Endothelial cell of umbilical vein (primary cell): Measurements from ENCODE around the gene COL16A1. TPM values are rescaled to one million over a fixed set of nuclear protein-coding genes. Genes with fewer than 3 reads are reported as not detected.

Source experiments
- BruUV-seq: library from RNA; stranded (reverse); fragments of 400-500 nt; replicated peaks from 2 replicates; lab custom pipeline; 2021; lab: Mats Ljungman, UMichigan
- CTCF ChIA-PET: fragments of 300-600, 350-600 bp; sonication (Branson Sonifier 250); formaldehyde crosslinking; loops from one replicate; lab custom pipeline; 2021; ENCODE audit warnings: antibody characterized with exemption, inconsistent platforms; lab: Charles Lee
- POLR2A ChIA-PET: fragments of 300-600, 350-600 bp; sonication (Branson Sonifier 250); formaldehyde crosslinking; loops from one replicate; lab custom pipeline; 2021; ENCODE audit warnings: antibody characterized with exemption, inconsistent platforms; lab: Charles Lee
- DNase-seq: peaks from one replicate; pipeline ENCODE4 v3.0.0-alpha.2; 2011; ENCODE audit warnings: low read depth, low spot score
- FAIRE-seq: peaks from 2 replicates; lab custom pipeline; 2011; peaks lifted over from hg19 to GRCh38; lab: Jason Lieb, UNC
- H2AFZ ChIP-seq: 2 replicates; pipeline ENCODE4 v1.6.0; 2012; ENCODE audit warnings: low read depth, low read length, control low read depth, inconsistent platforms
- H3K27ac ChIP-seq: 2 replicates; pipeline ENCODE4 v1.5.1; 2011; ENCODE audit warnings: low read depth, mild to moderate bottlenecking, control low read depth, low read length, moderate library complexity; ENCODE audit not compliant: insufficient read depth
- H3K27me3 ChIP-seq, 2 experiments: 2 replicates each; pipeline versions ENCODE4 v1.6.0 to v1.6.1; 2011; ENCODE audit warnings: low read length in 2 of 2, mixed read lengths in 1 of 2; ENCODE audit not compliant: control insufficient read depth in 2 of 2, insufficient read depth in 2 of 2
- H3K36me3 ChIP-seq, 2 experiments: 2 replicates in 1 of 2; 3 replicates in 1 of 2; pipeline ENCODE4 v1.5.1; 2011; ENCODE audit warnings: low read length in 2 of 2, mild to moderate bottlenecking in 1 of 2, moderate library complexity in 1 of 2; ENCODE audit not compliant: control insufficient read depth in 2 of 2, insufficient read depth in 2 of 2; ENCODE audit errors: extremely low read depth in 1 of 2
- H3K4me1 ChIP-seq: 3 replicates; pipeline ENCODE4 v1.5.1; 2011; ENCODE audit warnings: mild to moderate bottlenecking, low read length; ENCODE audit not compliant: control insufficient read depth, insufficient read depth; ENCODE audit errors: extremely low read depth
- H3K4me2 ChIP-seq: 2 replicates; pipeline ENCODE4 v1.6.1; 2011; ENCODE audit warnings: low read length, control low read depth, mixed read lengths; ENCODE audit not compliant: insufficient read depth
- H3K4me3 ChIP-seq, 3 experiments: fragments of 200-600 bp in 1 of 3; sonication (generic), shearing (Covaris generic) in 1 of 3; replicated peaks in 1 of 3; 2 replicates each; pipeline ENCODE4 v1.5.1; 2011 to 2016; ENCODE audit warnings: control low read depth in 3 of 3, low read length in 3 of 3, mild to moderate bottlenecking in 2 of 3, inconsistent platforms in 1 of 3, low read depth in 1 of 3, moderate library complexity in 1 of 3; ENCODE audit not compliant: insufficient read depth in 1 of 3
- H3K79me2 ChIP-seq: 2 replicates; pipeline ENCODE4 v1.6.0; 2012; ENCODE audit warnings: low read length, inconsistent platforms; ENCODE audit not compliant: control insufficient read depth, insufficient read depth
- H3K9ac ChIP-seq: replicated peaks from 2 replicates; pipeline ENCODE3; 2011; ENCODE audit warnings: low read length, control low read depth; ENCODE audit not compliant: insufficient read depth; ENCODE audit errors: extremely low read depth
- H3K9me1 ChIP-seq: replicated peaks from 3 replicates; pipeline ENCODE4 v1.6.0; 2011; ENCODE audit warnings: mild to moderate bottlenecking, low read length; ENCODE audit not compliant: control insufficient read depth, insufficient read depth; ENCODE audit errors: extremely low read depth
- H3K9me3 ChIP-seq: replicated peaks from 2 replicates; pipeline ENCODE4 v1.5.1; 2012; ENCODE audit warnings: low read length, inconsistent platforms; ENCODE audit not compliant: control insufficient read depth, insufficient read depth
- H4K20me1 ChIP-seq: replicated peaks from 2 replicates; pipeline ENCODE3; 2011; ENCODE audit warnings: mild to moderate bottlenecking, low read length; ENCODE audit not compliant: control insufficient read depth, insufficient read depth; ENCODE audit errors: extremely low read depth
- CTCF ChIP-seq, 2 donors: IDR thresholded peaks; 1 replicate in 1 of 2; 2 replicates in 1 of 2; pipeline ENCODE4 v1.5.1; 2011; ENCODE audit warnings: low read length in 2 of 2, mild to moderate bottlenecking in 2 of 2, moderate library complexity in 2 of 2, control low read depth in 1 of 2, inconsistent platforms in 1 of 2, low read depth in 1 of 2; ENCODE audit not compliant: insufficient read depth in 1 of 2; ENCODE audit errors: extremely low read depth in 1 of 2
- EZH2 ChIP-seq: IDR thresholded peaks from 2 replicates; pipeline ENCODE4 v1.6.1; 2012; ENCODE audit warnings: borderline replicate concordance, low read depth, mild to moderate bottlenecking, moderate library complexity, low read length, inconsistent platforms; ENCODE audit not compliant: severe bottlenecking
- FOS ChIP-seq: IDR thresholded peaks from 2 replicates; pipeline ENCODE4 v1.6.1; 2011; ENCODE audit warnings: mild to moderate bottlenecking, low read length, moderate library complexity, borderline replicate concordance; ENCODE audit not compliant: insufficient read depth
- GATA2 ChIP-seq: IDR thresholded peaks from 2 replicates; pipeline ENCODE4 v1.7.0; 2011; ENCODE audit warnings: low read depth, mild to moderate bottlenecking, moderate library complexity, mixed read lengths, low read length; ENCODE audit not compliant: insufficient read length, insufficient read depth
- JUN ChIP-seq: IDR thresholded peaks from 2 replicates; pipeline ENCODE4 v1.6.1; 2011; ENCODE audit warnings: borderline replicate concordance, low read depth; ENCODE audit not compliant: insufficient read length, insufficient read depth
- MAX ChIP-seq: IDR thresholded peaks from 2 replicates; pipeline ENCODE4 v1.6.1; 2011; ENCODE audit not compliant: insufficient read depth, insufficient read length
- MYC ChIP-seq: IDR thresholded peaks from one replicate; pipeline ENCODE4 v1.6.1; 2011; ENCODE audit warnings: mild to moderate bottlenecking, low read depth, low read length
- POLR2A ChIP-seq: IDR thresholded peaks from 2 replicates; pipeline ENCODE4 v1.6.1; 2012; ENCODE audit warnings: low read depth, mild to moderate bottlenecking, control low read depth, low read length
- POLR2AphosphoS5 ChIP-seq: IDR thresholded peaks from 2 replicates; pipeline ENCODE4 v1.6.1; 2012; ENCODE audit warnings: low read depth, mild to moderate bottlenecking, control low read depth, low read length, moderate library complexity; ENCODE audit not compliant: insufficient read depth
- dilution Hi-C: fragments of 300-500 bp; cut with MboI; formaldehyde crosslinking; loops from one replicate; pipeline ENCODE4 v1.15.0; 2019; ENCODE audit warnings: low sequenced_read_pairs; ENCODE audit not compliant: extremely low pct_ligation_motif_present
- intact Hi-C: fragments of 100-400 bp; cut with micrococcal nuclease; formaldehyde crosslinking; loops from one replicate; pipeline ENCODE4 v1.10.0; 2022
- polyA plus RNA-seq, 4 experiments: library from polyadenylated mRNA; depleted of rRNA in 3 of 4; stranded (reverse) in 3 of 4; unstranded in 1 of 4; fragments of >200 nt; gene quantifications; 2 replicates each; pipeline versions ENCODE4 v1.2.1 to v1.2.3, GENCODE V29; 2011 to 2012; ENCODE audit warnings: missing spikeins in 1 of 4
- total RNA-seq: library from RNA; stranded (reverse); gene quantifications from 2 replicates; pipeline ENCODE4 v1.2.3, GENCODE V29; 2021

The COL16A1 gene
- total and polyA plus RNA-seq, 2 donors (not counting 3 experiments of a cell fraction or from before 2014, with no cell fraction given): 0.68 to 1.2 TPM

GRCh38 chr1:31685795-31686194 is 18.0 kb downstream of the COL16A1 start:
- no peaks in the 10 kb centered on the region for H3K9me3 ChIP-seq
- no peaks in the 10 kb centered on the region for H3K79me2 ChIP-seq
- no peak overlapping the region for H3K4me3 ChIP-seq
- peaks cover 23% of the 10 kb centered on the region for H3K4me1 ChIP-seq
- dilution Hi-C loops: no loop called here
- FAIRE-seq: no peak
- TF ChIP-seq MAX: no peak
- no peak for TF ChIP-seq EZH2
- no peak for TF ChIP-seq POLR2AphosphoS5
- no peak for TF ChIP-seq GATA2
- TF ChIP-seq CTCF (IDR thresholded peaks at IDR 0.05; ENCODE audit: extremely low read depth in 1 of 2, insufficient read depth in 1 of 2, low read depth in 1 of 2, low read length in 2 of 2): no peak
- no peak for TF ChIP-seq MYC
- TF ChIP-seq POLR2A: no peak
- TF ChIP-seq JUN: no peak
- TF ChIP-seq FOS: no peak
- H3K27ac ChIP-seq: no peak overlapping the region
- H3K36me3 ChIP-seq: no peaks in the 10 kb centered on the region
- CTCF ChIA-PET: interaction anchor here (1.2 to 1.8 kb wide), 4 partner anchors 14 to 30 kb away, joined by 3 to 5 read pairs (median 4); no protein-coding TSS in a partner anchor
- H4K20me1 ChIP-seq: no peaks in the 10 kb centered on the region
- intact Hi-C loops: loop anchor here (2.0 kb wide), 1 partner anchor 15 kb away; no protein-coding TSS in a partner anchor
- POLR2A ChIA-PET: no interaction called here
- H2AFZ ChIP-seq: no peak overlapping the region
- H3K9me1 ChIP-seq: no peaks in the 10 kb centered on the region
- H3K9ac ChIP-seq: no peak overlapping the region
- no peaks in the 10 kb centered on the region for H3K27me3 ChIP-seq
- no peak overlapping the region for H3K4me2 ChIP-seq
- no peak for DNase-seq
- BruUV-seq: no TSS peak
